ENCODE measurements around the gene PDGFB. TPM values are rescaled to one million over a fixed set of nuclear protein-coding genes. Genes with fewer than 3 reads are reported as not detected.
A peak's percentile ranks its signal among the peaks of the same experiment; 100 is the strongest.

Gene PDGFB
- total RNA-seq, 1 donor from 2014 or later, result 1.1 TPM

DNA sequence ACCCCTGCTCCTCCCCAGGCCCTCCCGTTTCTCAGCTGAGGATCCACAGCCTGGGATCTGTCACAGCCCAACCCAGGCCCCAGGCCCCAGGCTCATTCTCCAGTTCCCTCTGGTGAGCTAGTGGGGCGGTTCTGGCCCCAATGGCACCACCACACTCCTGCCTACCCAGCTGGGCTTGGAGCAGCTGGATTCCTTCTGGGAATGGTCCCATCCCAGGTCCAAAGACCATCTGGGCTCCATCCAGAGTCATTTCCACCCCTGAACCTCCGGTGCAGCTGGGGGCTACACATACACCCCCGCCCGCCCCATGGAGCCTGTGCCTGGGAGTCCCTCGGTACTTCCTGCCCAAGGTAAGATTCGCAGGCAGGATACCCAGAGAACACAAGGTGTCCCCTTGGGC is 35.5 kb upstream of the PDGFB start:
- H3K4me3 ChIP-seq (ENCODE audit: low read depth, low read length), result no peak overlapping the region

DNA sequence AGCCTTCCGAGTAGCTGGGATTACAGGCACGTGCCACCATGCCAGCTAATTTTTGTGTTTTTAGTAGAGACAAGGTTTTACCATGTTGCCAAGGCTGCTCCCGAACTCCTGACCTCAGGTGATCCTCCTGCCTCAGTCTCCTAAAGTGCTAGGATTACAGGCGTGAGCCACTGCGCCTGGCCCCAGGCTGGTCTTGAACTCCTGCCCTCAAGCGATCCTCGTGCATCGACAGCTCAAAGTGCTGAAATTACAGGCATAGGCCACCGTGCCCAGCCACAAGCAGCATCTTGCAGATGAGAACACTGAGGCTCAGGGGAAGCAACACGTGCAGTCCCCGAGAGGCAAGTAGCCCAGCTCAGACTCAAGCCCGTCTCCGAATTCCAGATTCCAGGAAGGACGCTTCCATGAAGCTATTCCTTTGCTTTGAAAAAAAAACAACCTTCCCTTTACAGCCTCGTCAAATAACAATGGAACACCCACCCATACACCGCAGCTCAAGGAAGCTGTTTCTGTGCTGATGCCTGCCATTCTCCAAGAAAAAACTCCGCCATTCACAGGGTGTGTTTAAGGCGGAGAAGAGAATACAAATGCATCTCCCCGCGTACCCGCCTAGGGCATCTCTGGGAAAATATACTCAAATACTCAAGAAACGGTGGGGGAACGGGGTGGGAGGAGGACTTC is 34.5 kb upstream of the PDGFB start:
- no peak for DNase-seq (ENCODE audit: low read depth)
- no peak for TF ChIP-seq CTCF (IDR thresholded peaks at IDR 0.05; ENCODE audit: insufficient read depth, low read length, severe bottlenecking)
- FAIRE-seq, result no peak
- Histone ChIP-seq H3K4me3 (ENCODE audit: low read depth, low read length) (no peak overlapping the region), H3K36me3 (ENCODE audit: control insufficient read depth, insufficient read depth, low read length) (no peaks in the 10 kb centered on the region), H3K27me3 (ENCODE audit: control insufficient read depth, insufficient read depth, low read length) (peaks cover 9% of the 10 kb centered on the region)

More for the DNA sequence above, 35.5 kb upstream of the PDGFB start:
- DNase-seq (ENCODE audit: low read depth) (no peak), FAIRE-seq (no peak)
- peaks cover 6% of the 10 kb centered on the region for H3K27me3 ChIP-seq (ENCODE audit: control insufficient read depth, insufficient read depth, low read length)
- H3K36me3 ChIP-seq (ENCODE audit: control insufficient read depth, insufficient read depth, low read length), result no peaks in the 10 kb centered on the region
- TF ChIP-seq CTCF (IDR thresholded peaks at IDR 0.05; ENCODE audit: insufficient read depth, low read length, severe bottlenecking), result no peak

DNA sequence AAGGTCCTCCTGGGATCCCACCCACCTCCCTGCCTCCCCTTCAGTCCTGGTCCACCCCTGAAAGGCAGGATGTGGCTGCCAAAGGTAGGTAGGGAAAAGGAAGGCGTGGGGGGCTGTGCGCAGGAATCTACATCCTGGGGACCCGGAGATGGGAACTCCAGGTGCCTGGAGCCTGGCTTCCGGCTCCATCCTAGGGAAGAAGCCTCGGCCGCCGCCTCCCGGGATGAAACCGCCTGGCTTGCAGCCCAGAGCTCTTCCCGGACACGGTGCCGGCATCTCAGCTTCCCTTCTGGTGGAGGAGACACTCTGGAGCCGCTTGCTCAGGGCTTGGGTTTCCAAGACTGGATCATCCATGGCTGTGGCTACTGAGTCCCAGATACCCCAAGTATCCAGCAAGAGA is 33.3 kb upstream of the PDGFB start:
- DNase-seq (ENCODE audit: low read depth) (no peak), FAIRE-seq (no peak)
- Histone ChIP-seq H3K4me3 (ENCODE audit: low read depth, low read length) (no peak overlapping the region), H3K36me3 (ENCODE audit: control insufficient read depth, insufficient read depth, low read length) (no peaks in the 10 kb centered on the region), H3K27me3 (ENCODE audit: control insufficient read depth, insufficient read depth, low read length) (peaks cover 11% of the 10 kb centered on the region)
- no peak for TF ChIP-seq CTCF (IDR thresholded peaks at IDR 0.05; ENCODE audit: insufficient read depth, low read length, severe bottlenecking)

DNA sequence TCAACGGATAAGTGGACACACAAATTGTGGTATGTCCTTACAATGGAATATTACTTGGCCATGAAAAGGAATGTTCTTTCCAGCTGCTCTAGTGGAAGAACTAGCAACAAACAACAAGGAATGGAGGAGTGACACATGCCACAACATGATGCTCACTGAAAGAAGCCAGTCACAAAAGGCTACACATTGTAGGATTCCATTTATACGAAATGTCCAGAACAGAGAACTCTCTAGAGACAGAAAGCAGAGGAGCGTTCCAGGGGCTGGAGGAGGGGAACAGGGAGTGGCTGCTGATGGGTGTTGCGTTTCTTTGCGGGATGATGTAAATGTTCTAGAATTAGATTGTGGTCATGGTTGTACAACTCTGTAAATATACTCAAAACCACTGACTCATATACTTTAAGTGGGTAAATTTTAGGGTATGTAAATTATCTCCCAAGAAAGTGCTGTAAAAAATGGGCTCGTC is 32.4 kb upstream of the PDGFB start:
- DNase-seq (ENCODE audit: low read depth) (peak; percentile 81), FAIRE-seq (no peak)
- TF ChIP-seq CTCF (IDR thresholded peaks at IDR 0.05; ENCODE audit: insufficient read depth, low read length, severe bottlenecking), result no peak
- Histone ChIP-seq H3K4me3 (ENCODE audit: low read depth, low read length) (no peak overlapping the region), H3K27me3 (ENCODE audit: control insufficient read depth, insufficient read depth, low read length) (peaks cover 11% of the 10 kb centered on the region), H3K36me3 (ENCODE audit: control insufficient read depth, insufficient read depth, low read length) (no peaks in the 10 kb centered on the region)

- FAIRE-seq, result no peak
- H3K4me3 ChIP-seq (ENCODE audit: low read depth, low read length), result no peak overlapping the region
- TF ChIP-seq CTCF (IDR thresholded peaks at IDR 0.05; ENCODE audit: insufficient read depth, low read length, severe bottlenecking), result no peak
Measured at GRCh38 chr22:39276440-39277141, 31.8 kb upstream of the PDGFB start.

More at GRCh38 chr22:39276440-39277141, 31.8 kb upstream of the PDGFB start:
- DNase-seq (ENCODE audit: low read depth), result peak; percentile 29
- Histone ChIP-seq H3K27me3 (ENCODE audit: control insufficient read depth, insufficient read depth, low read length) (peaks cover 11% of the 10 kb centered on the region), H3K36me3 (ENCODE audit: control insufficient read depth, insufficient read depth, low read length) (no peaks in the 10 kb centered on the region)

Data from bronchial epithelial cell (primary cell).